Measurements from ENCODE around the gene HDAC5.

Gene HDAC5

GRCh38 chr17:44084131-44084538 is 39.3 kb downstream of the HDAC5 start:
- Histone ChIP-seq H3K27me3 (ENCODE audit: insufficient read depth, low read length, poor library complexity, severe bottlenecking) (no peaks in the 10 kb centered on the region), H3K4me3 (ENCODE audit: low read length, poor library complexity, severe bottlenecking) (no peak overlapping the region), H4K20me1 (ENCODE audit: insufficient read depth, low read length, poor library complexity, severe bottlenecking) (no peaks in the 10 kb centered on the region), H3K4me2 (ENCODE audit: low read depth, low read length, poor library complexity, severe bottlenecking) (no peak overlapping the region), H3F3A (ENCODE audit: low read depth) (no peaks in the 10 kb centered on the region), H3K9ac (ENCODE audit: low read depth, low read length, poor library complexity, severe bottlenecking) (no peak overlapping the region), H2AFZ (ENCODE audit: low read length) (no peak overlapping the region), H3K9me3 (ENCODE audit: insufficient read depth, low read depth, low read length) (no peaks in the 10 kb centered on the region), H3K79me2 (ENCODE audit: insufficient read depth, low read length) (no peaks in the 10 kb centered on the region), H3K36me3 (ENCODE audit: insufficient read depth, low read length) (peaks cover 58% of the 10 kb centered on the region; the same call in 1 of the 2 replicates), H3K9me2 (replicated peaks; ENCODE audit: low read depth, low read length) (no peaks in the 10 kb centered on the region), H3K4me1 (ENCODE audit: insufficient read depth, low read length, poor library complexity, severe bottlenecking) (no peaks in the 10 kb centered on the region)
- TF ChIP-seq, protein P1, sequence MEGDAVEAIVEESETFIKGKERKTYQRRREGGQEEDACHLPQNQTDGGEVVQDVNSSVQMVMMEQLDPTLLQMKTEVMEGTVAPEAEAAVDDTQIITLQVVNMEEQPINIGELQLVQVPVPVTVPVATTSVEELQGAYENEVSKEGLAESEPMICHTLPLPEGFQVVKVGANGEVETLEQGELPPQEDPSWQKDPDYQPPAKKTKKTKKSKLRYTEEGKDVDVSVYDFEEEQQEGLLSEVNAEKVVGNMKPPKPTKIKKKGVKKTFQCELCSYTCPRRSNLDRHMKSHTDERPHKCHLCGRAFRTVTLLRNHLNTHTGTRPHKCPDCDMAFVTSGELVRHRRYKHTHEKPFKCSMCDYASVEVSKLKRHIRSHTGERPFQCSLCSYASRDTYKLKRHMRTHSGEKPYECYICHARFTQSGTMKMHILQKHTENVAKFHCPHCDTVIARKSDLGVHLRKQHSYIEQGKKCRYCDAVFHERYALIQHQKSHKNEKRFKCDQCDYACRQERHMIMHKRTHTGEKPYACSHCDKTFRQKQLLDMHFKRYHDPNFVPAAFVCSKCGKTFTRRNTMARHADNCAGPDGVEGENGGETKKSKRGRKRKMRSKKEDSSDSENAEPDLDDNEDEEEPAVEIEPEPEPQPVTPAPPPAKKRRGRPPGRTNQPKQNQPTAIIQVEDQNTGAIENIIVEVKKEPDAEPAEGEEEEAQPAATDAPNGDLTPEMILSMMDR (conservative IDR thresholded peaks at IDR 0.05; ENCODE audit: low read length), result peak; percentile 58
- TF ChIP-seq EZH2phosphoT487 (IDR thresholded peaks at IDR 0.05; ENCODE audit: borderline replicate concordance), result no peak

GRCh38 chr17:44083250-44083849 is 40.1 kb downstream of the HDAC5 start:
- Histone ChIP-seq H3K4me2 (ENCODE audit: low read depth, low read length, poor library complexity, severe bottlenecking) (no peak overlapping the region), H3K27me3 (ENCODE audit: insufficient read depth, low read length, poor library complexity, severe bottlenecking) (no peaks in the 10 kb centered on the region), H3K79me2 (ENCODE audit: insufficient read depth, low read length) (no peaks in the 10 kb centered on the region), H3K36me3 (ENCODE audit: insufficient read depth, low read length) (peaks cover 58% of the 10 kb centered on the region; the same call in 1 of the 2 replicates), H3K4me3 (ENCODE audit: low read length, poor library complexity, severe bottlenecking) (no peak overlapping the region), H3K9me2 (replicated peaks; ENCODE audit: low read depth, low read length) (no peaks in the 10 kb centered on the region), H2AFZ (ENCODE audit: low read length) (no peak overlapping the region), H3K9me3 (ENCODE audit: insufficient read depth, low read depth, low read length) (no peaks in the 10 kb centered on the region), H3K9ac (ENCODE audit: low read depth, low read length, poor library complexity, severe bottlenecking) (no peak overlapping the region), H3F3A (ENCODE audit: low read depth) (no peaks in the 10 kb centered on the region), H4K20me1 (ENCODE audit: insufficient read depth, low read length, poor library complexity, severe bottlenecking) (no peaks in the 10 kb centered on the region), H3K4me1 (ENCODE audit: insufficient read depth, low read length, poor library complexity, severe bottlenecking) (no peaks in the 10 kb centered on the region)
- TF ChIP-seq, protein P1 (conservative IDR thresholded peaks at IDR 0.05; ENCODE audit: low read length), result peak; percentile 52
- TF ChIP-seq EZH2phosphoT487 (IDR thresholded peaks at IDR 0.05; ENCODE audit: borderline replicate concordance), result no peak

DNA sequence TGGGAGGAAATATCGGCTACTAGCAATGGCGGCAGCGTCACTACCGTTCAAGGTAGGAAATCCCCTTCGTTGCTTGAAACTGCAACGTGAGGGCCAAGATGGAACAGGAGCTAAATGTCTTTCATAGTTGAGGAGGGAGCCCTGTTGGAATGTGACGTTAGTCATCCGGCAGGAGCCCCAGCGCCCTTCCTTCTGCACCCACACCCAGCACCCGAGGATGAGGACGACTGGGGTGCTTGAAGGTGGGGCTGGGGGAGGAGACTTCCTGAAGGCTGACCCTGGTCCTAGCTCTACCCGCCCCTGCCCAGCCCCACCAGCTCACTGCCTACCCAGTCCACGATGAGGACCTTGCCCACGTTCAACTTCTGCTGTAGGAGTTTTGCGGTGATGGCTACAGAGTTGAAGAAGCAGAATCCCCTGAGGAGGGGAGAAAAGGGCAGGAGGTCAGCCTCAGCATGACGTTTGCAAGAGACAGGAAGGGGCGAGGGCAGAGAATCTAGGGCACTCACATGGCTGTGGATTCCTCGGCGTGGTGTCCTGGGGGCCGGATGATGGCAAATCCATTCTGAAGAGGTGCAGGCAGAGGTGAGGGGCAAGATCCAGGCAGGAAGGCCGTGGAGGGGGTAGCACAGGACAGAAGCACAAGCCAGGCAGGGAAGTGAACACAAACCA is 41.0 kb downstream of the HDAC5 start:
- TF ChIP-seq, protein P1 (conservative IDR thresholded peaks at IDR 0.05; ENCODE audit: low read length), result no peak
- no peak for TF ChIP-seq EZH2phosphoT487 (IDR thresholded peaks at IDR 0.05; ENCODE audit: borderline replicate concordance)
- Histone ChIP-seq H2AFZ (ENCODE audit: low read length) (no peak overlapping the region), H4K20me1 (ENCODE audit: insufficient read depth, low read length, poor library complexity, severe bottlenecking) (no peaks in the 10 kb centered on the region), H3K9me3 (ENCODE audit: insufficient read depth, low read depth, low read length) (no peaks in the 10 kb centered on the region), H3K9ac (ENCODE audit: low read depth, low read length, poor library complexity, severe bottlenecking) (no peak overlapping the region), H3F3A (ENCODE audit: low read depth) (no peaks in the 10 kb centered on the region), H3K36me3 (ENCODE audit: insufficient read depth, low read length) (peaks cover 60% of the 10 kb centered on the region; the same call in 1 of the 2 replicates), H3K27me3 (ENCODE audit: insufficient read depth, low read length, poor library complexity, severe bottlenecking) (no peaks in the 10 kb centered on the region), H3K9me2 (replicated peaks; ENCODE audit: low read depth, low read length) (no peaks in the 10 kb centered on the region), H3K4me2 (ENCODE audit: low read depth, low read length, poor library complexity, severe bottlenecking) (no peak overlapping the region), H3K4me3 (ENCODE audit: low read length, poor library complexity, severe bottlenecking) (no peak overlapping the region), H3K4me1 (ENCODE audit: insufficient read depth, low read length, poor library complexity, severe bottlenecking) (no peaks in the 10 kb centered on the region), H3K79me2 (ENCODE audit: insufficient read depth, low read length) (no peaks in the 10 kb centered on the region)

Measured in Loucy (cell line).